Measurements from ENCODE around the gene CAMKV. TPM values are rescaled to one million over a fixed set of nuclear protein-coding genes. Genes with fewer than 3 reads are reported as not detected.

The CAMKV gene
- polyA plus RNA-seq, 4 donors, result 0.13 to 0.29 (median 0.19) TPM

- no peak for DNase-seq (ENCODE audit: low read depth in 4 of 4, low spot score in 3 of 4)
Observed at GRCh38 chr3:49898991-49899390, 29.3 kb upstream of the CAMKV start.

GRCh38 chr3:49896345-49896744 lies 26.6 kb upstream of the CAMKV start:
- DNase-seq (ENCODE audit: low read depth in 4 of 4, low spot score in 3 of 4), result no peak

GRCh38 chr3:49895791-49896190 lies 26.1 kb upstream of the CAMKV start:
- no peak for DNase-seq (ENCODE audit: low read depth in 4 of 4, low spot score in 3 of 4)

GRCh38 chr3:49889296-49889695 lies 19.6 kb upstream of the CAMKV start:
- no peak for DNase-seq (ENCODE audit: low read depth in 4 of 4, low spot score in 3 of 4)

- no peak for DNase-seq (ENCODE audit: low read depth in 4 of 4, low spot score in 3 of 4)
Observed at GRCh38 chr3:49886922-49887265, 17.2 kb upstream of the CAMKV start.

- DNase-seq (ENCODE audit: low read depth in 4 of 4, low spot score in 3 of 4), result no peak
Observed at GRCh38 chr3:49883998-49884397, 14.3 kb upstream of the CAMKV start.

- no peak for DNase-seq (ENCODE audit: low read depth in 4 of 4, low spot score in 3 of 4)
Observed at GRCh38 chr3:49882166-49882565, 12.5 kb upstream of the CAMKV start.

GRCh38 chr3:49880581-49881315 lies 11.0 kb upstream of the CAMKV start:
- DNase-seq (ENCODE audit: low read depth in 4 of 4, low spot score in 3 of 4), result no peak

- no peak for DNase-seq (ENCODE audit: low read depth in 4 of 4, low spot score in 3 of 4)
Observed at GRCh38 chr3:49879721-49880120, 10.0 kb upstream of the CAMKV start.

GRCh38 chr3:49878686-49879085 lies 9.0 kb upstream of the CAMKV start:
- no peak for DNase-seq (ENCODE audit: low read depth in 4 of 4, low spot score in 3 of 4)

- no peak for DNase-seq (ENCODE audit: low read depth in 4 of 4, low spot score in 3 of 4)
Observed at GRCh38 chr3:49877716-49878115, 8.0 kb upstream of the CAMKV start.

GRCh38 chr3:49876567-49876966 lies 6.9 kb upstream of the CAMKV start:
- DNase-seq (ENCODE audit: low read depth in 4 of 4, low spot score in 3 of 4), result no peak

- DNase-seq (ENCODE audit: low read depth in 4 of 4, low spot score in 3 of 4), result no peak
Observed at GRCh38 chr3:49873623-49874022, 3.9 kb upstream of the CAMKV start.

- DNase-seq (ENCODE audit: low read depth in 4 of 4, low spot score in 3 of 4), result no peak
Observed at GRCh38 chr3:49872801-49873281, 3.1 kb upstream of the CAMKV start.

- no peak for DNase-seq (ENCODE audit: low read depth in 4 of 4, low spot score in 3 of 4)
Observed at GRCh38 chr3:49871531-49872153, 1.9 kb upstream of the CAMKV start.

GRCh38 chr3:49868862-49869466 lies 742 bp downstream of the CAMKV start:
- DNase-seq (ENCODE audit: low read depth in 4 of 4, low spot score in 3 of 4), result no peak

GRCh38 chr3:49867871-49868321 lies 1.8 kb downstream of the CAMKV start:
- DNase-seq (ENCODE audit: low read depth in 4 of 4, low spot score in 3 of 4), result peak in 2 of 4 donors; percentile 27 to 36

- DNase-seq (ENCODE audit: low read depth in 4 of 4, low spot score in 3 of 4), result no peak
Observed at GRCh38 chr3:49867400-49867799, 2.3 kb downstream of the CAMKV start.

GRCh38 chr3:49865198-49865784 lies 4.4 kb downstream of the CAMKV start:
- DNase-seq (ENCODE audit: low read depth in 4 of 4, low spot score in 3 of 4), result no peak

GRCh38 chr3:49864505-49864904 lies 5.2 kb downstream of the CAMKV start:
- no peak for DNase-seq (ENCODE audit: low read depth in 4 of 4, low spot score in 3 of 4)

- no peak for DNase-seq (ENCODE audit: low read depth in 4 of 4, low spot score in 3 of 4)
Observed at GRCh38 chr3:49859576-49860305, 10.0 kb downstream of the CAMKV start.

All from left renal pelvis (tissue), 4 donors.